Transverse colon (tissue), 4 donors: Measurements from ENCODE around the gene TNNT2. TPM values are rescaled to one million over a fixed set of nuclear protein-coding genes. Genes with fewer than 3 reads are reported as not detected.

Source experiments
- DNase-seq: peaks from one replicate; pipeline ENCODE4 v3.0.0-alpha.2; 2019
- H3K27ac ChIP-seq, 4 donors: fragments of 200-600 bp; sonication (generic); 2 replicates each; pipeline ENCODE4 v1.5.1; 2016 to 2018; ENCODE audit warnings: inconsistent platforms in 4 of 4
- H3K27me3 ChIP-seq: fragments of 200-600 bp; sonication (generic); 2 replicates; pipeline ENCODE4 v1.5.1; 2017; ENCODE audit warnings: inconsistent platforms
- H3K36me3 ChIP-seq, 4 donors: fragments of 200-600 bp; sonication (generic); 2 replicates each; pipeline ENCODE4 v1.5.1; 2017 to 2019; ENCODE audit warnings: inconsistent platforms in 4 of 4
- H3K4me1 ChIP-seq, 4 donors: fragments of 200-600 bp; sonication (generic); 2 replicates each; pipeline ENCODE4 v1.5.1; 2017 to 2020; ENCODE audit warnings: inconsistent platforms in 4 of 4
- H3K4me3 ChIP-seq, 4 donors: fragments of 200-600 bp; sonication (generic); 1 replicate in 1 of 4; 2 replicates in 3 of 4; pipeline versions ENCODE4 v1.5.1 to v1.6.1; 2017 to 2019; ENCODE audit warnings: inconsistent platforms in 4 of 4
- H3K9me3 ChIP-seq, 2 donors: fragments of 200-600 bp; sonication (generic); 2 replicates each; pipeline ENCODE4 v1.5.1; 2017 to 2019; ENCODE audit warnings: inconsistent platforms in 2 of 2
- CTCF ChIP-seq, 5 experiments: fragments of 200-600 bp in 3 of 5; fragments of 450-650 bp in 2 of 5; sonication (generic) in 3 of 5; IDR thresholded peaks; 1 replicate in 2 of 5; 2 replicates in 3 of 5; pipeline ENCODE4 v1.5.1; 2016 to 2017; ENCODE audit warnings: antibody characterized with exemption in 5 of 5, inconsistent platforms in 3 of 5, mild to moderate bottlenecking in 2 of 5, moderate library complexity in 1 of 5
- EP300 ChIP-seq: sonication (generic); formaldehyde crosslinking; IDR thresholded peaks from one replicate; pipeline ENCODE4 v1.6.1; 2017; ENCODE audit warnings: antibody characterized with exemption, low read depth
- POLR2A ChIP-seq: fragments of 450-650 bp; IDR thresholded peaks from one replicate; pipeline ENCODE4 v1.6.1; 2016; ENCODE audit warnings: antibody characterized with exemption, mild to moderate bottlenecking, moderate library complexity
- POLR2AphosphoS5 ChIP-seq, 3 donors: sonication (generic); formaldehyde crosslinking; IDR thresholded peaks; one replicate each; pipeline ENCODE4 v1.6.1; 2016; ENCODE audit warnings: antibody characterized with exemption in 3 of 3
- WGBS, 2 donors: methylation state at CpG; one replicate each; pipeline ENCODE4 v1.1.5; 2018; ENCODE audit warnings: low coverage in 1 of 2; 5-methylcytosine and 5-hydroxymethylcytosine counted together
- in situ Hi-C, 4 donors: fragments of 200-750 bp; cut with MboI; loops; one replicate each; pipeline versions ENCODE4 v1.15.0 to v1.15.1; 2017; ENCODE audit warnings: low sequenced_read_pairs in 3 of 4, low pct_ligation_motif_present in 1 of 4, low pct_unique_long_range_greater_than_20kb in 1 of 4
- intact Hi-C: fragments of 100-400 bp; cut with DNase I; formaldehyde crosslinking; loops from one replicate; pipeline ENCODE4 v1.15.1; 2023; ENCODE audit warnings: low total_unique reads
- total RNA-seq, 4 donors: library from RNA; depleted of rRNA; stranded (reverse); fragments of >200 nt; gene quantifications; one replicate each; pipeline ENCODE4 v1.1.0, GENCODE V29; 2016

Gene TNNT2
- total RNA-seq, 4 donors from 2014 or later: 0.14 to 0.95 TPM; not detected in 2

- H3K4me1 ChIP-seq: no peaks in the 10 kb centered on the region
- H3K9me3 ChIP-seq: no peaks in the 10 kb centered on the region
- H3K27ac ChIP-seq: no peak overlapping the region
- no peaks in the 10 kb centered on the region for H3K36me3 ChIP-seq
- TF ChIP-seq POLR2AphosphoS5 (IDR thresholded peaks at IDR 0.05): no peak
- no peak for TF ChIP-seq CTCF (IDR thresholded peaks at IDR 0.05)
- no peak for TF ChIP-seq EP300
- TF ChIP-seq POLR2A: no peak
- H3K27me3 ChIP-seq: peaks cover 23% of the 10 kb centered on the region
- H3K4me3 ChIP-seq: no peak overlapping the region
- 76 to 100% methylated on average over 1 to 6 of the region's 6 CpGs for WGBS, 2 donors
- in situ Hi-C loops (no loop called here), intact Hi-C loops (no loop called here)
- no peak for DNase-seq
Measured at GRCh38 chr1:201378804-201379203, 1.3 kb upstream of the TNNT2 start.

GRCh38 chr1:201376464-201377374, 761 bp downstream of the TNNT2 start:
- Histone ChIP-seq H3K9me3 (no peaks in the 10 kb centered on the region), H3K4me3 (no peak overlapping the region), H3K27me3 (peaks cover 32% of the 10 kb centered on the region), H3K36me3 (no peaks in the 10 kb centered on the region), H3K4me1 (no peaks in the 10 kb centered on the region), H3K27ac (no peak overlapping the region)
- in situ Hi-C loops: no loop called here
- TF ChIP-seq EP300 (no peak), CTCF (IDR thresholded peaks at IDR 0.05) (peak; percentile 13 to 54 (median 47)), POLR2A (no peak)
- intact Hi-C loops: no loop called here
- 42 to 44% methylated on average over 2 to 11 of the region's 11 CpGs for WGBS, 2 donors
- peak; percentile 47 for DNase-seq

GRCh38 chr1:201376107-201376463, 1.4 kb downstream of the TNNT2 start:
- in situ Hi-C loops: no loop called here
- no peak for TF ChIP-seq CTCF (IDR thresholded peaks at IDR 0.05)
- no peak for TF ChIP-seq POLR2A
- no peak for TF ChIP-seq POLR2AphosphoS5 (IDR thresholded peaks at IDR 0.05)
- no peak for TF ChIP-seq EP300
- peaks cover 32% of the 10 kb centered on the region for H3K27me3 ChIP-seq
- DNase-seq: no peak
- H3K9me3 ChIP-seq: no peaks in the 10 kb centered on the region
- no peak overlapping the region for H3K4me3 ChIP-seq
- H3K27ac ChIP-seq: no peak overlapping the region
- WGBS, 2 donors: 40% methylated on average over 4 of the region's 4 CpGs; no CpG with 5 or more reads in 1 of the 2 donors
- no peaks in the 10 kb centered on the region for H3K36me3 ChIP-seq
- intact Hi-C loops: no loop called here
- no peaks in the 10 kb centered on the region for H3K4me1 ChIP-seq

GRCh38 chr1:201375169-201375568, 2.3 kb downstream of the TNNT2 start:
- Histone ChIP-seq H3K4me3 (no peak overlapping the region), H3K36me3 (no peaks in the 10 kb centered on the region), H3K27me3 (peaks cover 32% of the 10 kb centered on the region), H3K4me1 (no peaks in the 10 kb centered on the region), H3K9me3 (no peaks in the 10 kb centered on the region), H3K27ac (no peak overlapping the region)
- no peak for TF ChIP-seq EP300
- no peak for TF ChIP-seq POLR2A
- TF ChIP-seq POLR2AphosphoS5 (IDR thresholded peaks at IDR 0.05): no peak
- TF ChIP-seq CTCF (IDR thresholded peaks at IDR 0.05): no peak
- in situ Hi-C loops: no loop called here
- intact Hi-C loops: no loop called here
- no peak for DNase-seq
- WGBS, 2 donors: 45% methylated on average over 4 of the region's 4 CpGs; no CpG with 5 or more reads in 1 of the 2 donors
